DOHH2 (cell line): ENCODE results near the gene KIZ.

Source experiments
- CTCF ChIP-seq: fragments of 200-600 bp; sonication (generic); IDR thresholded peaks from one replicate; pipeline ENCODE4 v1.5.1; 2014; ENCODE audit warnings: antibody characterized with exemption, mild to moderate bottlenecking, low read depth, low read length; ENCODE audit not compliant: poor library complexity, severe bottlenecking
- EZH2phosphoT487 ChIP-seq: fragments of 200-600 bp; sonication (generic); IDR thresholded peaks from 2 replicates; pipeline ENCODE4 v1.6.1; 2017; ENCODE audit warnings: borderline replicate concordance, mild to moderate bottlenecking, antibody characterized with exemption, low read length, moderate library complexity, mixed read lengths

DNA sequence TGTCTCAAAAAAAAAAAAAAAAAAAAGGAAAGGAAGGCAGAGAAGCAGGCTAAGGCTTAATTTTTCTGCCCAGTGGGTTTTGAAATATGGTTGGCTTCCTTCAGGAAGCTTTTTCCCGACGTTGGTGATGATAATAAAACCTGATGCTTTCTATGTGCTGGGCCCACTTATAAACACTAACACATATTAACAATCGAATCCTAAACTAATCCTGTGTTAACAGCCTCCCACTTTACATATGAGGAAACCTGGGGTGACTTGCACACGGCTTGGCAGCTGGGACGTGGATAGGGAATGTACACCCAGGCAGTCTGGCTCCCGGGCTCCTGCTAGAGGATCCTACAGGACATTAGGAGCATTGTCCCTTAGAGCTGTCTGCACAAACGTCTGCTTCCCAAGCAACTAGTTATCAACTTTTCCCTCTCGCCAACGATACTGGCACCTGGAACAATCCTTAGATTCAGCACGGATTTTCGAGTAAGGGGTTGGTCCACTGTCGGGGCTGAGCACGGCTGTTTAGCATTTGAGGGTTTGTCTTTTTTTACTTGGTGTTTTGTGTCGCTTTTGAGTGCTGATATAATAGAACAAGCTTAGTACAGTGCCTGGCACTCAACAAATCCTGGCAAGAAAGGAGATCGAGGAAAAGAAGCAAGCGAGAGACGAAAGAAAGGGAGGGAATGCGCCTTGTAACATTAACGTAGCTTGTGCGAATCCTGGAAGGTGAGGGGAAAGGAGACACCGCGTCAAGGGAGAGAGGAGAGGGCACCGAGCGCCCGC is 622 bp upstream of the KIZ start:
- no peak for TF ChIP-seq CTCF
- no peak for TF ChIP-seq EZH2phosphoT487
